ENCODE results near the gene EVL. TPM values are rescaled to one million over a fixed set of nuclear protein-coding genes. Genes with fewer than 3 reads are reported as not detected.

EVL gene
- total RNA-seq, 1 donor: 14.4 TPM

DNA sequence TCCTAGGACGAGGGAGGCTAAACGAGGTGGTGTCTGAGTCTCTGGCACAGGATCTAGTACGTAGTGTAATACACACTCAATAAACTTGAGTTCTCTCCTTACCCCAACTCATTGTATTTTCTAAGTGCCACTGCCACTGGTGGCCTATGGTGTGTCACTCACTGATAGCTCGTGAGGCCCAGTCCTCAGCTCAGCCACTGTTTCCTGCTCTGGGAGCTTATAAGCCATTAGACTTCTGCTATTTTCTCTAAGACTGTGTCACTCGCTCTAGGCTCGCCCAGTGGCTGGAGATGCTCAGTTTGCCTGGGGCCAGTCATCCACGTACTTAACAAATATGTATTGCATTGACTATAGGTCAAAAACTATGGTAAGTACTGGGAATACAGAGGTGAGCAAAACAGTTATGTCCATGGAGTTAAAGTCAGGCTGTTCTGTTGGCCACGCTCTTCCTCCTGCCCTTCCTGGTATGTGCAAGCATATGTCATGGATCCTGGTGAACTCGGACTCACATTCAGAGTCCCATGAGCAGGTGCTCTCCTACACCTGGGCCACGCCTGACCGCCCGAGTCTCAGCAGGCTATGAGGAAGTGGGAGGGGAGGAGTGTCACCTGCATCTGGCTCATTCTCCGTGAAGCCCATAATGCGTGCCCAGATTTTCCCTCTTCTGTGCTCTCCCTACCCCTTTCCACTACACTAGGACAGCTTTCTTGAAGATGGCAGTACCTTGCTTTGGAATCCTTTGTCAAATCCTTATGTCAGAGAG lies 52.6 kb downstream of the EVL start:
- no peak overlapping the region for H3K4me3 ChIP-seq (ENCODE audit: low read depth, low read length)
- no peak for DNase-seq (ENCODE audit: low read depth)
- TF ChIP-seq, protein P1, sequence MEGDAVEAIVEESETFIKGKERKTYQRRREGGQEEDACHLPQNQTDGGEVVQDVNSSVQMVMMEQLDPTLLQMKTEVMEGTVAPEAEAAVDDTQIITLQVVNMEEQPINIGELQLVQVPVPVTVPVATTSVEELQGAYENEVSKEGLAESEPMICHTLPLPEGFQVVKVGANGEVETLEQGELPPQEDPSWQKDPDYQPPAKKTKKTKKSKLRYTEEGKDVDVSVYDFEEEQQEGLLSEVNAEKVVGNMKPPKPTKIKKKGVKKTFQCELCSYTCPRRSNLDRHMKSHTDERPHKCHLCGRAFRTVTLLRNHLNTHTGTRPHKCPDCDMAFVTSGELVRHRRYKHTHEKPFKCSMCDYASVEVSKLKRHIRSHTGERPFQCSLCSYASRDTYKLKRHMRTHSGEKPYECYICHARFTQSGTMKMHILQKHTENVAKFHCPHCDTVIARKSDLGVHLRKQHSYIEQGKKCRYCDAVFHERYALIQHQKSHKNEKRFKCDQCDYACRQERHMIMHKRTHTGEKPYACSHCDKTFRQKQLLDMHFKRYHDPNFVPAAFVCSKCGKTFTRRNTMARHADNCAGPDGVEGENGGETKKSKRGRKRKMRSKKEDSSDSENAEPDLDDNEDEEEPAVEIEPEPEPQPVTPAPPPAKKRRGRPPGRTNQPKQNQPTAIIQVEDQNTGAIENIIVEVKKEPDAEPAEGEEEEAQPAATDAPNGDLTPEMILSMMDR (IDR thresholded peaks at IDR 0.05; ENCODE audit: insufficient read depth, low read length): no peak

DNA sequence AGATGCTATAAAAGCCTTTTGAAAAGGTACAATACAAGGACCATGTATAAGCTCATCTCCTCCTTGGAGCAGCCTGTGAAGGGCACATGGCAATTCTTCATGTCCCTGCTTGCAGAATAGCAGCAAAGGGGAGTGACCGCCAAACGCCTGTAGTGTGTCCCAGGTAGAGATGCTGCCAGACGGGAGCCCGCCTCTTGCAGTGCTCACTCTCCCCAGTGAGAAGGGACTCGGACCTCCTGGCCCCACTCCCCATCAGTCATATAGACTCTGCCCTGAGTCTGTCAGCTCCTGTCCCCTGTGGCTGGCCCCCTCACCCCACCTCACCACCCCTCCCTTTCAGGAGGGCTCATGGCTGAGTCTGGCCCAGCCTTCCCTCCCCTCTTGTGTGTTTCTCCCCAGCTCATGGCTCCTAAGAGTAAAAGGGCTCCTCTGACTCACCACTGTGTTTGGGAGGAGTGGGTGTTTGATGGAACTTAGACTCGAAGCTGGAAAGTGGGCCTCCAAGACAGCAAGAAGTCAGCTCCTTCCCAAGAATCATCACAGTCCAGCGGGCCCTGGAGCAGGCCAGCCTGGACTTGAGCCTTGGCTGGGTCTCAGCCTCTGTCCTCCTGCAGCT lies 53.3 kb downstream of the EVL start:
- TF ChIP-seq, protein P1 (IDR thresholded peaks at IDR 0.05; ENCODE audit: insufficient read depth, low read length): no peak
- no peak overlapping the region for H3K4me3 ChIP-seq (ENCODE audit: low read depth, low read length)
- DNase-seq (ENCODE audit: low read depth): no peak

DNA sequence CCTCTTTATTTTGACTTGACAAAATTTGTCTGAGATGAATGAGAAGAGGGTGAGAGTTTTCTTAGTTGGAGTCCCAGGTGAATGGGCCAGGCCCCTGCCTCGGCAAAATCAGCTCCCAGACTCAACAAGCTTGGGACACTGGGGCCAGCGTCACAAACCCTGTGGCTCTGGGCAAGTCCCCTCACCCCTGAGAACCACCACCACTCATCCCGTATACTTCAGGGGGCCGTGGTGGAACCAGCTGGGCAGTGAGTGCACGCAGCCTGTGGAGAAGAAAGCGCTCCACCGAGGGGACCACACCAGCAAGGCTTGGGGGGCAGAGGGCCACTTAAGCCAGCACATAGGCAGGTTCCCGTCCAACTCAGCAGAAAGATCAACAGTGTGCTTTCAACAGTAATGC lies 54.0 kb downstream of the EVL start:
- H3K4me3 ChIP-seq (ENCODE audit: low read depth, low read length): no peak overlapping the region
- TF ChIP-seq, protein P1 (IDR thresholded peaks at IDR 0.05; ENCODE audit: insufficient read depth, low read length): no peak
- no peak for DNase-seq (ENCODE audit: low read depth)

DNA sequence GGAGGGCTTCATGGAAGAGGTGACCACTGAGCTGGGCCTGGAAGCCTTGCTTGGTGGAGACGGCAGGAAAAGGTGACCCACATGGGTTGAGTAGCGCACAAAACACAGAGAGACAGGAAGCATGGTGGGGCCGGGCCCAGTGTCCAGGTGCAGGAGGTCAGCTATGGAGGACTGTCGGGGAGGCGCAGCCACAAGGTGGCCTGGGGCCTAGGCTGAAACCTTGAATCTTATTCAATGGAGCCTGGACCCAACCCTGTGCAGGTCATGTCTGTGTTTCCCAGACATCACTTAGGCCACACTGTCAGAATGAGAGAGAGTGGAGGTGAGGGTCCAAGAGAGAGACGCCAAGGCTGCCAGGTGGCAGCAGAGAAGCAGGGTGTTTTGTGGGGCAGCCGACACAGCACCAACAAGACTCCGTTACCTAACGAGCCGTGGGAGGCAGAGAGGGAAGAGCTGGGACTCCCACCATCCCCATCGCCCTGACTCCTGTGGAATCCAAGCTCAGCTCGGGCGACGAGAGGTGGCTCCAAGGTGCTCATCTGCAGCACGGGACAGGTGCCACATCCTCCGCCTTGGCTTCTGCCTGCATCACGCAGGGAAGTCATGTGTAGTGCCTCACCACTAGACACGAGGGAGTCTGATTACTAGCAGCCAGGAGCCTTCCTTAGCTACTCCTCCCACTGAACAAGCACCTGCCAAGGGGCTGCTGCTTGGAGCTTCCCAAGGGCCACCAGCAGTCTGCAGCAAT lies 55.5 kb downstream of the EVL start:
- no peak for DNase-seq (ENCODE audit: low read depth)
- no peak overlapping the region for H3K4me3 ChIP-seq (ENCODE audit: low read depth, low read length)
- TF ChIP-seq, protein P1 (IDR thresholded peaks at IDR 0.05; ENCODE audit: insufficient read depth, low read length): no peak

DNA sequence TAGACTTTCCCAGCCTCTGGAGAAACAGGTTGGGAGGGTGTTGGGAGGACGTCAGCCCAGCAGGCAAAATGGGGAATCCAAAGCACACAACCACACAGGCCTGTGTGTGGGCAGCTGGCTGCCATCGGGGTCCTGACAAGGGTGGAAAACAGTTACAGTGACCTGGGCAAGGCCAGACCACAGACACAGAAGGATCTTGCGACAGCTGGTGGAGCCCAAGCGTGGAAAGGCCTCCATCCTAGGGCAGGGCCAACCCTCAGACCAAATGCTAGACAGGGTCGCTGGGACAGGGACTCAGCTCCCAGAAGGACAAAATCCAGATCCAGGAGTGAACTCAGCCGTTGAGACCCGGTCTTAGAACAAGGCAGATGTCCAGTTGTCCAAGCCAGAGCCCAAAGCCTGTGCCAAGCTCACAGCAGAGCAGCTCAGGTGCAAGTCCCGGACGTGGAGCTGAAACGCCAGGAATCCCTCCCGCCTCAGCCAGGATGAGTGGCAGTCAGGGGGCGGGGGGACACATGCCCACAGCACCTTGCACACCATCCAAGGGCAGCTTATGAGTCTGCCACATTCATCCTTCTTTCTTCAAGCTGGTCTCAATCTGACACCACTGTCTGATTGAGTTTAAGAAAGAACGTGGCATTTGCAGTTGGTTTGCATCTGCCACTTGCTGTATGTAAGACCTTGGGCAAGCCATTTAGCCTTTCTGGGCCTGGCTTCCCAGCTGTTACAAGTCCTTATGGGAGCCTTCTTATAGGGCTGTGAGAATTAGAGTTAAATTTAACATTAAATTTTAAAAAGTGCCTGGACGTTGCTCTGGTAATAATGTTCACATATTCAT lies 56.6 kb downstream of the EVL start:
- no peak overlapping the region for H3K4me3 ChIP-seq (ENCODE audit: low read depth, low read length)
- TF ChIP-seq, protein P1 (IDR thresholded peaks at IDR 0.05; ENCODE audit: insufficient read depth, low read length): no peak
- no peak for DNase-seq (ENCODE audit: low read depth)

DNA sequence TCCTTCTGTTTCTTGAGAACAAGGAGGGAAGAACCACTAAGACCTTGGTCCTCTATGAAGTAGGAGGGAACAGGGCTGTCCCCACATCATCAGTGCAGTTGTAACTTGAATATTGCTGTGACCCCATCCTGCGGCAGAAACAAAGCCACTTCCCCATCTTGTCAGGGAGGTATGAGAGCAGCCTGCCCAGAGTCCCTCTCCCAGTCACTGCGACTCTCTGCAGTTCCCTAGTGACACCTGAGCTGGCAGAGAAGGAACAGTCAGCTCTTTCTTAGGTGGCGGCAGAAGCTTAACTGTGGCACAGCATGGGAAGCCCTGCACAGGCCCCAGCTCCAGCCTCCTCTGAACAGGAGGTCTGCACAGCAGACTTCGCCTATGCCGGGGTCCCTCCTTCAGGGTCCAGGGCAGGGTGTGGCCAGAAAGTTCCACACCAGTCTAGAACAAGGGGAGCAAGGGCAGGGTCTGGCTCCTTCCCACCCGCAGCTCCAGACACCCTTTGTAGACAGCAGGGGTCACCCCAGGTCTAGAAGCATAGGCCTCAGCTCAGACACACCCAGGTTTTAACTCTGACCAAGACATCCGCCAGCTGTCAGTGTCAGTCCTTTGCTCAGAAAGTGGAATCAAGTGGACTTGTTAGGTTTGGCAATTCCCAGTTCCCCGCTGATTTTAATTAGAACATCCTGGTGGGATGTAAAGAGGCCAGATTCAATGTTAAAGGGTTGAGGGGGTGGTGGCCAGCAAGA lies 57.4 kb downstream of the EVL start:
- no peak for DNase-seq (ENCODE audit: low read depth)
- TF ChIP-seq, protein P1 (IDR thresholded peaks at IDR 0.05; ENCODE audit: insufficient read depth, low read length): no peak
- no peak overlapping the region for H3K4me3 ChIP-seq (ENCODE audit: low read depth, low read length)
